OCI-LY1 (cell line): ENCODE data around the gene CNTNAP5.

Experiments used
- H2AFZ ChIP-seq: fragments of 200-600 bp; sonication (generic), shearing (Covaris generic); 2 replicates; pipeline ENCODE4 v1.6.0; 2014; ENCODE audit warnings: antibody characterized with exemption, mild to moderate bottlenecking, low read length
- H3F3A ChIP-seq: fragments of 200-600 bp; sonication (generic), shearing (Covaris generic); 2 replicates; pipeline ENCODE4 v1.6.0; 2014; ENCODE audit warnings: mild to moderate bottlenecking, antibody characterized with exemption, low read length, moderate library complexity; ENCODE audit not compliant: insufficient read depth
- H3K27ac ChIP-seq: fragments of 200-600 bp; sonication (generic); 2 replicates; pipeline ENCODE4 v1.5.1; 2014; ENCODE audit warnings: low read length, mixed run types, mild to moderate bottlenecking, low read depth; ENCODE audit not compliant: poor library complexity, severe bottlenecking
- H3K27me3 ChIP-seq: fragments of 200-600 bp; sonication (generic); 2 replicates; pipeline ENCODE4 v1.6.0; 2014; ENCODE audit warnings: antibody characterized with exemption, mild to moderate bottlenecking, low read length, moderate library complexity; ENCODE audit not compliant: insufficient read depth
- H3K36me3 ChIP-seq: fragments of 200-600 bp; sonication (generic); 2 replicates; pipeline ENCODE4 v1.6.1; 2014; ENCODE audit warnings: mild to moderate bottlenecking, antibody characterized with exemption, low read length, moderate library complexity, mixed read lengths; ENCODE audit not compliant: insufficient read depth
- H3K4me1 ChIP-seq: fragments of 200-600 bp; sonication (generic); 2 replicates; pipeline ENCODE4 v1.5.1; 2014; ENCODE audit warnings: mild to moderate bottlenecking, low read length, moderate library complexity; ENCODE audit not compliant: insufficient read depth, severe bottlenecking
- H3K4me2 ChIP-seq: fragments of 200-600 bp; sonication (generic), shearing (Covaris generic); 2 replicates; pipeline ENCODE4 v1.6.1; 2014; ENCODE audit warnings: low read length
- H3K4me3 ChIP-seq: fragments of 200-600 bp; sonication (generic); 2 replicates; pipeline ENCODE4 v1.5.1; 2014; ENCODE audit warnings: low read length, low read depth, mild to moderate bottlenecking, mixed read lengths; ENCODE audit not compliant: poor library complexity, severe bottlenecking
- H3K79me2 ChIP-seq: fragments of 200-600 bp; shearing (Covaris generic); 2 replicates; pipeline ENCODE4 v1.6.1; 2016; ENCODE audit warnings: mixed run types, low read length, mixed read lengths; ENCODE audit not compliant: insufficient read depth
- H3K9ac ChIP-seq: fragments of 200-600 bp; sonication (generic), shearing (Covaris generic); 2 replicates; pipeline ENCODE4 v1.6.1; 2014; ENCODE audit warnings: mild to moderate bottlenecking, low read length, mixed read lengths
- H3K9me2 ChIP-seq: fragments of 200-600 bp; sonication (generic), shearing (Covaris generic); 2 replicates; pipeline ENCODE4 v1.6.1; 2014; ENCODE audit warnings: low read depth, mild to moderate bottlenecking, low read length, mixed read lengths
- H3K9me3 ChIP-seq: fragments of 200-600 bp; shearing (Covaris generic); 2 replicates; pipeline ENCODE4 v1.6.1; 2014; ENCODE audit warnings: low read length, mixed read lengths
- H4K20me1 ChIP-seq: fragments of 200-600 bp; sonication (generic), shearing (Covaris generic); 2 replicates; pipeline ENCODE4 v1.6.0; 2016; ENCODE audit warnings: mild to moderate bottlenecking, low read length; ENCODE audit not compliant: insufficient read depth
- CTCF ChIP-seq: fragments of 200-600 bp; sonication (generic), shearing (Covaris generic); IDR thresholded peaks from 2 replicates; pipeline ENCODE4 v1.5.1; 2017; ENCODE audit warnings: mild to moderate bottlenecking, antibody characterized with exemption, low read length, moderate library complexity, mixed read lengths
- EZH2 ChIP-seq: fragments of 200-600 bp; sonication (generic), shearing (Covaris generic); IDR thresholded peaks from 2 replicates; pipeline ENCODE4 v1.8.0; 2017; ENCODE audit warnings: borderline replicate concordance, mixed run types, mild to moderate bottlenecking, antibody characterized with exemption, low read length, moderate library complexity, mixed read lengths

Gene CNTNAP5

GRCh38 chr2:124586210-124586609 lies 561.1 kb downstream of the CNTNAP5 start:
- no peaks in the 10 kb centered on the region for H3K36me3 ChIP-seq
- no peak overlapping the region for H2AFZ ChIP-seq
- no peaks in the 10 kb centered on the region for H3K9me2 ChIP-seq
- TF ChIP-seq CTCF: no peak
- TF ChIP-seq EZH2: no peak
- H3K4me2 ChIP-seq: no peak overlapping the region
- H3K27ac ChIP-seq: no peak overlapping the region
- H3F3A ChIP-seq: no peaks in the 10 kb centered on the region
- H3K79me2 ChIP-seq: no peaks in the 10 kb centered on the region
- H3K4me3 ChIP-seq: no peak overlapping the region
- no peaks in the 10 kb centered on the region for H3K9me3 ChIP-seq
- H3K4me1 ChIP-seq: no peaks in the 10 kb centered on the region
- no peak overlapping the region for H3K9ac ChIP-seq
- H4K20me1 ChIP-seq: no peaks in the 10 kb centered on the region
- no peaks in the 10 kb centered on the region for H3K27me3 ChIP-seq

GRCh38 chr2:124586835-124587234 lies 561.7 kb downstream of the CNTNAP5 start:
- Histone ChIP-seq H3F3A (no peaks in the 10 kb centered on the region), H3K27ac (no peak overlapping the region), H3K4me3 (no peak overlapping the region), H3K27me3 (no peaks in the 10 kb centered on the region), H2AFZ (no peak overlapping the region), H3K4me1 (no peaks in the 10 kb centered on the region), H4K20me1 (no peaks in the 10 kb centered on the region), H3K9ac (no peak overlapping the region), H3K9me3 (no peaks in the 10 kb centered on the region), H3K79me2 (no peaks in the 10 kb centered on the region), H3K36me3 (no peaks in the 10 kb centered on the region), H3K4me2 (no peak overlapping the region), H3K9me2 (no peaks in the 10 kb centered on the region)
- TF ChIP-seq EZH2: no peak
- no peak for TF ChIP-seq CTCF

GRCh38 chr2:124589971-124590370 lies 564.9 kb downstream of the CNTNAP5 start:
- Histone ChIP-seq H3K9ac (no peak overlapping the region), H3F3A (no peaks in the 10 kb centered on the region), H3K4me3 (no peak overlapping the region), H4K20me1 (no peaks in the 10 kb centered on the region), H3K27me3 (no peaks in the 10 kb centered on the region), H3K4me1 (no peaks in the 10 kb centered on the region), H3K4me2 (no peak overlapping the region), H3K36me3 (no peaks in the 10 kb centered on the region), H3K9me2 (no peaks in the 10 kb centered on the region), H3K27ac (no peak overlapping the region), H3K9me3 (no peaks in the 10 kb centered on the region), H2AFZ (no peak overlapping the region), H3K79me2 (no peaks in the 10 kb centered on the region)
- no peak for TF ChIP-seq CTCF
- TF ChIP-seq EZH2: no peak
